AG09309 (cell line): ENCODE data around the gene STK32A.

ENCODE experiments used
- DNase-seq: peaks from one replicate; pipeline ENCODE4 v3.0.0-alpha.2; 2010; ENCODE audit warnings: low read depth
- H3K4me3 ChIP-seq: 2 replicates; pipeline ENCODE4 v1.5.1; 2011; ENCODE audit warnings: mild to moderate bottlenecking, low read depth, low read length, moderate library complexity; ENCODE audit not compliant: control insufficient read depth
- CTCF ChIP-seq: IDR thresholded peaks from 2 replicates; pipeline ENCODE4 v1.5.1; 2011; ENCODE audit warnings: mild to moderate bottlenecking, low read depth, low read length, inconsistent platforms; ENCODE audit not compliant: insufficient read depth, control insufficient read depth; ENCODE audit errors: missing control alignments

The STK32A gene

GRCh38 chr5:147381555-147381954 lies 146.7 kb downstream of the STK32A start:
- no peak for DNase-seq
- no peak for TF ChIP-seq CTCF
- no peak overlapping the region for H3K4me3 ChIP-seq

- no peak for DNase-seq
- H3K4me3 ChIP-seq: peak overlapping the region; percentile 43
- no peak for TF ChIP-seq CTCF
These were observed 147.9 kb downstream of the STK32A start for GRCh38 chr5:147382776-147383175.

- TF ChIP-seq CTCF: no peak
- DNase-seq: no peak
These were observed 149.7 kb downstream of the STK32A start for GRCh38 chr5:147384346-147385193.

GRCh38 chr5:147387109-147387508 lies 152.3 kb downstream of the STK32A start:
- no peak overlapping the region for H3K4me3 ChIP-seq
- no peak for TF ChIP-seq CTCF
- no peak for DNase-seq

More at GRCh38 chr5:147384346-147385193, 149.7 kb downstream of the STK32A start:
- no peak overlapping the region for H3K4me3 ChIP-seq

GRCh38 chr5:147388184-147389108 lies 153.6 kb downstream of the STK32A start:
- DNase-seq: no peak
- TF ChIP-seq CTCF: no peak
- no peak overlapping the region for H3K4me3 ChIP-seq

GRCh38 chr5:147390654-147391225 lies 155.9 kb downstream of the STK32A start:
- DNase-seq: no peak
- TF ChIP-seq CTCF: no peak
- no peak overlapping the region for H3K4me3 ChIP-seq
